Islet of Langerhans (tissue), 1 donor: ENCODE results near the gene DGAT2.
"Not testable (repeated sequence)": the region's sequence is repeated elsewhere in the genome, so short reads cannot be mapped to it uniquely, and the experiment has no call there.

Experiments used
- FAIRE-seq: peaks from one replicate; lab custom pipeline; 2011; peaks lifted over from hg19 to GRCh38; lab: Jason Lieb, UNC

Gene DGAT2

GRCh38 chr11:75768112-75768908 lies at the start of gene DGAT2:
TSS of gene DGAT2 (plus strand) at chr11:75768778. CDS start at chr11:75768992, 214 bp downstream.
- no peak for FAIRE-seq

GRCh38 chr11:75719340-75720239 lies 49.0 kb upstream of the DGAT2 start:
- FAIRE-seq: no peak

- FAIRE-seq: no peak
Measured at GRCh38 chr11:75720639-75721038, 47.9 kb upstream of the DGAT2 start.

GRCh38 chr11:75721852-75722668 lies 46.5 kb upstream of the DGAT2 start:
- FAIRE-seq: no peak

- FAIRE-seq: no peak
Measured at GRCh38 chr11:75722669-75723042, 45.9 kb upstream of the DGAT2 start.

- FAIRE-seq: no peak
Measured at GRCh38 chr11:75725547-75726320, 42.8 kb upstream of the DGAT2 start.

- FAIRE-seq: no peak
Measured at GRCh38 chr11:75728992-75729391, 39.6 kb upstream of the DGAT2 start.

GRCh38 chr11:75731095-75731494 lies 37.5 kb upstream of the DGAT2 start:
- no peak for FAIRE-seq

GRCh38 chr11:75733071-75733430 lies 35.5 kb upstream of the DGAT2 start:
- no peak for FAIRE-seq

GRCh38 chr11:75733431-75734107 lies 35.0 kb upstream of the DGAT2 start:
- FAIRE-seq: no peak

- FAIRE-seq: no peak
Measured at GRCh38 chr11:75734491-75735180, 33.9 kb upstream of the DGAT2 start.

GRCh38 chr11:75735181-75735845 lies 33.3 kb upstream of the DGAT2 start:
- FAIRE-seq: no peak

- FAIRE-seq: no peak
Measured at GRCh38 chr11:75737314-75737713, 31.3 kb upstream of the DGAT2 start.

GRCh38 chr11:75740681-75741080 lies 27.9 kb upstream of the DGAT2 start:
- no peak for FAIRE-seq

GRCh38 chr11:75743159-75743558 lies 25.4 kb upstream of the DGAT2 start:
- not testable (repeated sequence) for FAIRE-seq

- no peak for FAIRE-seq
Measured at GRCh38 chr11:75743711-75744563, 24.6 kb upstream of the DGAT2 start.

GRCh38 chr11:75745807-75746206 lies 22.8 kb upstream of the DGAT2 start:
- no peak for FAIRE-seq

- FAIRE-seq: not testable (repeated sequence)
Measured at GRCh38 chr11:75748729-75749273, 19.8 kb upstream of the DGAT2 start.

GRCh38 chr11:75754933-75755332 lies 13.6 kb upstream of the DGAT2 start:
- not testable (repeated sequence) for FAIRE-seq
